Tibial artery (tissue), 4 donors: Measurements from ENCODE around the gene VRK3.
A peak's percentile ranks its signal among the peaks of the same experiment; 100 is the strongest.

Experiments used
- DNase-seq, 2 donors: peaks; one replicate each; pipeline ENCODE4 v3.0.0-alpha.2; 2019
- H3K27ac ChIP-seq, 2 donors: fragments of 200-600 bp; sonication (generic) in 1 of 2; 1 replicate in 1 of 2; 2 replicates in 1 of 2; pipeline ENCODE4 v1.5.1; 2018 to 2019; ENCODE audit warnings: mild to moderate bottlenecking in 1 of 2
- H3K27me3 ChIP-seq, 2 donors: fragments of 200-600 bp; sonication (generic) in 1 of 2; one replicate each; pipeline versions ENCODE4 v1.5.1 to v1.6.0; 2016 to 2019
- H3K36me3 ChIP-seq, 3 donors: fragments of 200-600 bp; sonication (generic) in 2 of 3; one replicate each; pipeline ENCODE4 v1.5.1; 2016 to 2019; ENCODE audit warnings: mild to moderate bottlenecking in 2 of 3
- H3K4me1 ChIP-seq, 4 donors: fragments of 200-600 bp; sonication (generic) in 2 of 4; 1 replicate in 3 of 4; 2 replicates in 1 of 4; pipeline ENCODE4 v1.5.1; 2016 to 2019
- H3K4me3 ChIP-seq, 2 donors: fragments of 200-600 bp; sonication (generic) in 1 of 2; 1 replicate in 1 of 2; 2 replicates in 1 of 2; pipeline ENCODE4 v1.5.1; 2018 to 2019; ENCODE audit warnings: mild to moderate bottlenecking in 2 of 2
- H3K9me3 ChIP-seq, 3 donors: fragments of 200-600 bp; sonication (generic) in 1 of 3; one replicate each; pipeline ENCODE4 v1.5.1; 2016 to 2019
- intact Hi-C: fragments of 100-400 bp; cut with DNase I; formaldehyde crosslinking; loops from one replicate; pipeline ENCODE4 v1.15.0; 2023; ENCODE audit warnings: low total_unique reads
- TF ChIP-seq, protein P1 (sequence below), 2 experiments: fragments of 200-600 bp in 1 of 2; fragments of 450-650 bp in 1 of 2; IDR thresholded peaks; one replicate each; pipeline ENCODE4 v1.5.1; 2017 to 2019; ENCODE audit warnings: antibody characterized with exemption in 2 of 2, mild to moderate bottlenecking in 1 of 2, moderate library complexity in 1 of 2

The VRK3 gene

GRCh38 chr19:50003254-50003788, 21.9 kb downstream of the VRK3 start:
- TF ChIP-seq, protein P1, sequence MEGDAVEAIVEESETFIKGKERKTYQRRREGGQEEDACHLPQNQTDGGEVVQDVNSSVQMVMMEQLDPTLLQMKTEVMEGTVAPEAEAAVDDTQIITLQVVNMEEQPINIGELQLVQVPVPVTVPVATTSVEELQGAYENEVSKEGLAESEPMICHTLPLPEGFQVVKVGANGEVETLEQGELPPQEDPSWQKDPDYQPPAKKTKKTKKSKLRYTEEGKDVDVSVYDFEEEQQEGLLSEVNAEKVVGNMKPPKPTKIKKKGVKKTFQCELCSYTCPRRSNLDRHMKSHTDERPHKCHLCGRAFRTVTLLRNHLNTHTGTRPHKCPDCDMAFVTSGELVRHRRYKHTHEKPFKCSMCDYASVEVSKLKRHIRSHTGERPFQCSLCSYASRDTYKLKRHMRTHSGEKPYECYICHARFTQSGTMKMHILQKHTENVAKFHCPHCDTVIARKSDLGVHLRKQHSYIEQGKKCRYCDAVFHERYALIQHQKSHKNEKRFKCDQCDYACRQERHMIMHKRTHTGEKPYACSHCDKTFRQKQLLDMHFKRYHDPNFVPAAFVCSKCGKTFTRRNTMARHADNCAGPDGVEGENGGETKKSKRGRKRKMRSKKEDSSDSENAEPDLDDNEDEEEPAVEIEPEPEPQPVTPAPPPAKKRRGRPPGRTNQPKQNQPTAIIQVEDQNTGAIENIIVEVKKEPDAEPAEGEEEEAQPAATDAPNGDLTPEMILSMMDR (IDR thresholded peaks at IDR 0.05), result no peak
- Histone ChIP-seq H3K27ac (peak overlapping the region; percentile 81 to 87), H3K9me3 (no peaks in the 10 kb centered on the region), H3K27me3 (no peaks in the 10 kb centered on the region), H3K36me3 (peaks cover 39 to 93% (median 70%) of the 10 kb centered on the region in 3 donors), H3K4me3 (no peak overlapping the region), H3K4me1 (peaks cover 0 to 29% (median 23%) of the 10 kb centered on the region in 4 donors)
- no peak for DNase-seq
- intact Hi-C loops, result no loop called here

DNA sequence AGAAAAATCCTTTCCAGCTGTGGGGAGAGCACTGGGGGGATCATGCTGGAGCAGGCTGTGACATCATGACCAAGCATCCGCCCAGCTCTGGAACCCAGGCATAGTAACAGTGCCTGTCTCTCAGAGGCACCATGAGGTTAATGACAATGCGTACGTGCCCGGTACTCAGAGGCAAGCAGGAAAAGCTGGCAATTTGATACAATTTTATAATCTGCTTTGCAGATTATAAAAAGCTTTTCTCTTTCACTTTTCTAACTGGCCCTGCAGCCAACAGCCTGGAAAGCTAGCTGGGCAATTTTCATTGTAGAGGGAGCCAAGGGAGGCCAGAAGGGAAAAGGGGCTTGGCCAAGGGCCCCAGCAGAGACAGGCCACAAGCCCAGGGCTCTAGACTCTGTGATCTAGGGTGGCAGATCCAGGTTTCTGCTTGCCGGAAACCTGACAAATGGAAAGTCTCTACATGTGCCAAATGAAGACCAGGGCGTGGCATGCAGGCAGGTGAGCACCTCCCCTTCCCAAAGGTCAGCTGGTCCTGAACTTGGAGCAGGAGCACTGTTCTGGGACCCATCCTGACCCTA, 22.7 kb downstream of the VRK3 start:
- H3K36me3 ChIP-seq, result peaks cover 36 to 93% (median 66%) of the 10 kb centered on the region in 3 donors
- DNase-seq, result no peak
- no peak overlapping the region for H3K4me3 ChIP-seq
- peak overlapping the region in 1 of 2 donors; percentile 87 for H3K27ac ChIP-seq
- TF ChIP-seq, protein P1 (IDR thresholded peaks at IDR 0.05), result no peak
- no peaks in the 10 kb centered on the region for H3K27me3 ChIP-seq
- no peaks in the 10 kb centered on the region for H3K9me3 ChIP-seq
- intact Hi-C loops, result no loop called here
- peaks cover 0 to 29% (median 23%) of the 10 kb centered on the region in 4 donors for H3K4me1 ChIP-seq

DNA sequence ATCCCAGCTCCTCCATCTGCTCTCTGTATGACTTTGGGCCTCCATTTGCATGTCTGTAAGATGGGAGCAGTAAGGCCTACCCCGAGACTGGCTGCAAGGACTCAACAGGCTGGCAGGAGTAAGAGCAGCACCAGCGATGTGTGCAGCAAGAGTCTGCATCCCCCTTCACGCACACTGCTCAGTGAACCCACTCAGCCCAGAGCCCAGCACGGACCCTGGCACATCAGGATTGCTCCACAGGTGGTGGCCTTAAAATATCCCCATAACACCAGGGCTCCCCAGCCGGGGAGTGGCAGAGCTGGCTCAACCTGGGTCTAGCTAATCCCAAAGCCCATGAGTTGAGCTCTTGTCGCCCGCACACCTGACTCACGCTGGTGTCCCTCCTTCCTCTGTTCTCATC, 23.4 kb downstream of the VRK3 start:
- no peak overlapping the region for H3K4me3 ChIP-seq
- TF ChIP-seq, protein P1 (IDR thresholded peaks at IDR 0.05), result no peak
- H3K36me3 ChIP-seq, result peaks cover 36 to 93% (median 66%) of the 10 kb centered on the region in 3 donors
- intact Hi-C loops, result no loop called here
- no peaks in the 10 kb centered on the region for H3K27me3 ChIP-seq
- peaks cover 0 to 29% (median 23%) of the 10 kb centered on the region in 4 donors for H3K4me1 ChIP-seq
- DNase-seq, result no peak
- no peaks in the 10 kb centered on the region for H3K9me3 ChIP-seq
- H3K27ac ChIP-seq, result no peak overlapping the region

DNA sequence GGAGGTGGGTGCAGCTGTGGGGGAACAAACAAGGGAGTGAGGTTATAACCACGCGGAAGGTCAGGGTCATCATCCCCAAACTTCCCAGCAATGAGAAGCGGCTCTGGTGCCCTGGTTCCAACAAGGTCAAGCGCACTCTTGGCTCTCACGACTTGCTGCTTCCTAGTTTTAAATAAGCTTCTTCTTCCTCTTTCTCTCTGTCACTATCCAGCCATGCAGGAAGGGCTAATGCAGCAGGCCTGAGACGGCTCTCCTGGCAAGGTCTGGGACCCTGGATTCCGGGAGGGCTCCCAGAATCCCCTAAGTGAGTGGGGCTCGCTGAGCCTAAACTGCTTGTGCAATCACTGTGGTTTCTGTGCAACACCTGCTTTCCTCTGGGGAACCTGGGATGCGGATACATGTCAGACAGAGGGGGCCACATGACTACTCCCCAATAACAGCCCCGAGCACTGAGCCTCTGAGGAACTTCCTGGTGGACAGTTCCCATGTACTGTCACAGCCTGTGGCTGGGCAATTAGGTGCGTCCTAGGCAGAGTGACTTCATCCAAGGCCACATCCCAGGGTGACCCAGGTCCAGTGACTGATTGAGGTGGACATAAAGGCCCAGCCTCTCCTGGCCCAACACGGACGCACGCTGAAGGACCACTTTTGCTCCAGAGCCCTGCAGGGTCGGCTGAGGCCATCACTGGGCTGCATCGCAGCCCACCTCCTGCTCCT, 24.2 kb downstream of the VRK3 start:
- H3K36me3 ChIP-seq, result peaks cover 35 to 93% (median 65%) of the 10 kb centered on the region in 3 donors
- no peaks in the 10 kb centered on the region for H3K27me3 ChIP-seq
- H3K9me3 ChIP-seq, result no peaks in the 10 kb centered on the region
- intact Hi-C loops, result no loop called here
- no peak overlapping the region for H3K4me3 ChIP-seq
- TF ChIP-seq, protein P1 (IDR thresholded peaks at IDR 0.05), result no peak
- peaks cover 0 to 29% (median 23%) of the 10 kb centered on the region in 4 donors for H3K4me1 ChIP-seq
- H3K27ac ChIP-seq, result no peak overlapping the region
- DNase-seq, result no peak

GRCh38 chr19:50000038-50000840, 24.9 kb downstream of the VRK3 start:
- intact Hi-C loops, result no loop called here
- DNase-seq, result no peak
- Histone ChIP-seq H3K36me3 (peaks cover 35 to 93% (median 65%) of the 10 kb centered on the region in 3 donors), H3K27ac (no peak overlapping the region), H3K27me3 (no peaks in the 10 kb centered on the region), H3K9me3 (no peaks in the 10 kb centered on the region), H3K4me1 (peaks cover 0 to 27% (median 21%) of the 10 kb centered on the region in 4 donors), H3K4me3 (no peak overlapping the region)
- TF ChIP-seq, protein P1 (IDR thresholded peaks at IDR 0.05), result no peak
